GM12874 (cell line): ENCODE results near the gene MAFB.

Source experiments
- TF ChIP-seq, protein P1 (sequence below): IDR thresholded peaks from 2 replicates; pipeline ENCODE4 v1.5.1; 2011; ENCODE audit warnings: low read depth, mild to moderate bottlenecking, control low read depth, low read length, moderate library complexity; ENCODE audit not compliant: insufficient read depth

Gene MAFB

DNA sequence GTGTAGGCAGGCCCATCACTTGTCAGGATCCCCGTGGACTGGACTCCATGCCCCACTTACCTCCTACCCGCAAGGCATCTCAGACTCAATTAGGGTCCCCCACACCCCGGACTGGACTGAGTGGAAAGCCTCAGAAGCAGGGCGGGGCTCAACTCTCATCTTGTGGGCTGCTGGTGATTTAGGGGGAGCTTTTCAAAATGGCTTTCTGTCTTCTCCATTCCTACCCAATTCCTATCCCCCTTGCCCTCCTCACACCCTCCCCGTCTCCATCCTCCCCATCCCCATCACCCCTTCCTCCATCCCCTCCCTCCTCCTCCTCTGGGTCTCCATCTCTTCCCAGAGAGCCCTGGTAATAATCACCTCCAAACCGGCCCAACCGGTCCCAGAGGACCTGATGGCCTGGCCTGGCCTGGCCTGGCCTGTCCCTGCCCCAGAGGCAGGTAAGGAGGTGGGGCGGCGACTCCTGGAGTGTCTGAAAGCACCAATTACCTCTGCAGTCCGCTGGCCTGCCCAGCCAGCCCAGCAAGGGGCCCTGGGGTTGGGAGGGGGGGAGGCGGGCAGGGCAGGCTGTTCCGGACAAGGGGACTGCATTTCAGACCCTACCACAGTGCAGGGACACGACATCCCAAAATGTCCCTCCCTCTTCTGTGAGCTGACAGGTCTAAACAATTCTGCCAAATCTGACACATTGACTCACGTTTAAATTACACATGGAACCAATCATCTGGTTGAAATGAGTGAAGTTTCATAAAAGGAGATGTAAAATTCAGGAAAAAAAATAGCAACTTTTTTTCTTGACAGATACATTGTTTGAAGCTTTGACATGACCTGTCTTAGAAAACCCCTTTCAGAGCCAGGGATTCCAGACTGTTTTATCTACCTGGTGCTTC lies 24.8 kb downstream of the MAFB start:
- TF ChIP-seq, protein P1, sequence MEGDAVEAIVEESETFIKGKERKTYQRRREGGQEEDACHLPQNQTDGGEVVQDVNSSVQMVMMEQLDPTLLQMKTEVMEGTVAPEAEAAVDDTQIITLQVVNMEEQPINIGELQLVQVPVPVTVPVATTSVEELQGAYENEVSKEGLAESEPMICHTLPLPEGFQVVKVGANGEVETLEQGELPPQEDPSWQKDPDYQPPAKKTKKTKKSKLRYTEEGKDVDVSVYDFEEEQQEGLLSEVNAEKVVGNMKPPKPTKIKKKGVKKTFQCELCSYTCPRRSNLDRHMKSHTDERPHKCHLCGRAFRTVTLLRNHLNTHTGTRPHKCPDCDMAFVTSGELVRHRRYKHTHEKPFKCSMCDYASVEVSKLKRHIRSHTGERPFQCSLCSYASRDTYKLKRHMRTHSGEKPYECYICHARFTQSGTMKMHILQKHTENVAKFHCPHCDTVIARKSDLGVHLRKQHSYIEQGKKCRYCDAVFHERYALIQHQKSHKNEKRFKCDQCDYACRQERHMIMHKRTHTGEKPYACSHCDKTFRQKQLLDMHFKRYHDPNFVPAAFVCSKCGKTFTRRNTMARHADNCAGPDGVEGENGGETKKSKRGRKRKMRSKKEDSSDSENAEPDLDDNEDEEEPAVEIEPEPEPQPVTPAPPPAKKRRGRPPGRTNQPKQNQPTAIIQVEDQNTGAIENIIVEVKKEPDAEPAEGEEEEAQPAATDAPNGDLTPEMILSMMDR, result no peak

DNA sequence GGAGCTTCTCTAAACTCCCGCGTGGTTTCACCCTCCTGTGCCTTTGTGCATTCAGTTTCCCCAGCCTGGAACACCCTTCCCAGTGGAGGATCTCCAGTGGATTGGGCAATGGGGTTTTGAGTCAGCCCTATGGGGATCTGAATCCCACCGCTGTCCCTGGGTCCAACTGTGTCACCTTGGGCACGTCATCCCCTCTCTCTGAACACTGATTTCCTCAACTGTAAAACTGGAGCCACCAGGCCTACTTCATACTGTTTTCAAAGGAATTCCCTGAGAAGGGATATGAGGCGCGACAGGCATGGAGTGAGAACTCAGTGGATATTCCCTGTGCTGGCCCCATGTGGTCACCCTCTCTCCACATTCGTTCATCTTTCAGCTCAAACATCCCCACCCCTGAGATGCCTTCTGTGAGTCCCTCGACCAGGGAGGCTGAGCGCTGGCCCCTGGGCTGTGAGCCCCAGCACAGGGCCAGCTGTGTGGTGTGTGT lies 25.7 kb downstream of the MAFB start:
- TF ChIP-seq, protein P1, result no peak

DNA sequence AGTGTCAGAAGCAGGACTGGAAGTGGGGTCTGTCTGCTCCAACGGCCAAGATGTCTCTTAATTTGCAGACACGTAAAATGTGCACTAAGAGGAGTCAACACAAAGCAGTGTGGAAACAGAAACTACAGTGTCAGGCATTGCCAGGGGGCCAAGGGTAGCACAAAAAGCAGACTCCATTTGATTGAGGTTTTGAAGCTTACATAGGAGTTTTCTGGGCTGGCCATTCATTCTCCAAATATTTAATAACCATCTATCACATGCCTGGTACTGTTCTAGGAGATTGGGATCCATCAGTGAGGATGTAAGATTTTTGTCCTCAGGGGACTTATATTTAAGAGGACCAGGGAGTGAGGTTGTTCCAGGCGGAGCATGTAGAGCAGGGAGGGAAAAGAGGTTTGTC lies 29.5 kb downstream of the MAFB start:
- TF ChIP-seq, protein P1, result no peak

DNA sequence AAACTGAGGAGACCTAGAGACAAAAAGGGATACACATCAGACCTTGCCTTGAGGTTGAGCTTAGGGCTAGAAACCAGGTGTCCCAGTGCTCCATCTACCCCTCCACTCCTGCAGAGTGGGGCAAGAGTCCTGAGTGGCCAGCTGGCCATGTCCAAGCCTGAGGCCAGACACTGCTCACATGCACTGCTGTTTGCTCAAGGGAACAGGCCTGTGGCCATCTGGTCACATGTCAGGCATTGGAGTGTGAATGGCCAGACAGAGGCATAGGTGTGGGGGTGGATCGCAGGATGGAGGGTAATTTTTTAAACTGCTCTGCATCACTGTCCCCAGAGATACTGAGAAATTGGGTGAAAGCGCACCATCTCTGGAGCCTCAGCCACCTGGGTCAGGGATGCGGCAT lies 30.5 kb downstream of the MAFB start:
- TF ChIP-seq, protein P1, result no peak

DNA sequence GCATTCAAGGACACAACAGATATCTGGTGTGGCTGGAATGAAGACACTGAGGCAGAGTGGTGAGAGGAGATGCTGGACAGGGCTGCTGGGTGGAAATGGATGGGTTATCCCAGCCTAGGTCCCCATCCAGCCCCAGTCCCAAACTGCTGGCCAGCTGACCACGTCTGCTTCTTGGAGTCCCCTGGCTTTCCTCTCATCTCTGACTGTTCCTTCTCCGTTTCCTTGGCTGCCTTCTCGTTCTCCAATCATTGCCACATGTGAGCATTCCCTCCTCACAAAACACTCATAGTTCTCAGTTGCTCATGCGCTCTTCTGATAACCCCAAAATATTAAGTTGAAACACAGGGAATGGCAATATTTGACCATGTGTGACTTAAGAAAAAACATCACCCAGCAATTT lies 31.5 kb downstream of the MAFB start:
- TF ChIP-seq, protein P1, result no peak

DNA sequence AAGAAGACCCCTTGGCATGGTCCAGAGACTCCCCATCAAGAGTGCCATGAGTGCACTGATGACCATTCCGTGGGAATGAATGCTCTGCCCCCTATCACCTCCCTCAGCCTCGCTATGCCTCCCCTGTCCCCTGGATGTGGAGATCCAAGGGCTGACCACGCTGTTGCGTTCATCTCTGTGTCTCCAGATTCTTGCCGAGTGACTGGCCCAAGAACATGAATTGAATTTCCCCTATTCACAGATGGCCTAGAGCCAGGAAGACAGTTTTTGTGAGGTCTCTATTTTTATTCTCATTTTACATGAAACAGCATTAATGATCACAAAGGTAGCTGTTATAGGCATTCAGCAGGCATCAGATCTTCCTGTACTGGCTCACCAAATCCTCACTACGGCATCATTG lies 33.6 kb downstream of the MAFB start:
- TF ChIP-seq, protein P1, result no peak

DNA sequence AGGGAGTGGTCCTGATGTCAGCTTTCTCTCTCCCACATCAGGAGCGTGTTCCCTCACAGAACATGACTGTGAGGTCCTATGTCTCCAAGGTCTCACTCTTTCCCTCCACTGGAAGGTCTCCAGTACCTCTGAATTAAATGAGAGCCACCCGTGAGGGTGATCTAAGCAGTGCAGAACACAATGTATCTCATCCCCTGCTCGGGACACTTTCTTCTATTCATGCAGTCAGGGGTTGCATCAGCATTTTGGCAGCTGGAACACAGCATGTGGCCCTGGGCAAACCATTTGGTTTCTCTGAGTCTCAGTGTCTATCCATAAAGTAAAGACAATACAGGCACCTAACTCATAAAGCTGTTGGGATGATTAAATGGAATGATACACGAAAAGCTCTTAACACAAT lies 34.2 kb downstream of the MAFB start:
- TF ChIP-seq, protein P1, result no peak
